Adrenal gland (tissue), 12 donors: ENCODE measurements around the gene MYMX. TPM values are rescaled to one million over a fixed set of nuclear protein-coding genes. Genes with fewer than 3 reads are reported as not detected.

Experiments used
- DNase-seq, 7 donors: peaks; one replicate each; pipeline ENCODE4 v3.0.0-alpha.2; 2019 to 2020
- H3K27ac ChIP-seq, 5 donors: fragments of 200-600 bp; sonication (generic) in 4 of 5; 1 replicate in 3 of 5; 2 replicates in 2 of 5; pipeline versions ENCODE4 v1.5.1 to v1.8.0; 2016 to 2020; ENCODE audit warnings: mild to moderate bottlenecking in 1 of 5
- H3K27me3 ChIP-seq: fragments of 200-600 bp; 2 replicates; pipeline ENCODE4 v1.8.0; 2021
- H3K36me3 ChIP-seq, 2 donors: fragments of 200-600 bp; replicated peaks in 1 of 2; 1 replicate in 1 of 2; 2 replicates in 1 of 2; pipeline versions ENCODE4 v1.5.1 to v1.8.0; 2018 to 2022
- H3K4me1 ChIP-seq, 2 donors: fragments of 200-600 bp; replicated peaks in 1 of 2; 1 replicate in 1 of 2; 2 replicates in 1 of 2; pipeline versions ENCODE4 v1.5.1 to v1.8.0; 2018 to 2021
- H3K4me3 ChIP-seq, 4 donors: fragments of 200-600 bp; sonication (generic) in 3 of 4; one replicate each; pipeline ENCODE4 v1.5.1; 2016 to 2018
- H3K9me3 ChIP-seq, 3 donors: fragments of 200-600 bp; sonication (generic) in 1 of 3; replicated peaks in 1 of 3; 1 replicate in 2 of 3; 2 replicates in 1 of 3; pipeline versions ENCODE4 v1.5.1 to v1.8.0; 2016 to 2021
- POLR2A ChIP-seq, 2 donors: fragments of 450-650 bp; IDR thresholded peaks; one replicate each; pipeline ENCODE4 v1.6.1; 2017; ENCODE audit warnings: antibody characterized with exemption in 2 of 2, mild to moderate bottlenecking in 2 of 2, moderate library complexity in 1 of 2
- WGBS, 4 donors: extraction: QIAGEN DNeasy Blood & Tissue Kit in 2 of 4; methylation state at CpG; one replicate each; pipeline versions ENCODE4 v1.1.5 to v1.1.7; 2013 to 2017; 5-methylcytosine and 5-hydroxymethylcytosine counted together
- intact Hi-C, 2 donors: fragments of 100-400 bp; cut with DNase I; formaldehyde crosslinking; loops; one replicate each; pipeline versions ENCODE4 v1.14.1 to v1.15.0; 2022 to 2023
- polyA plus RNA-seq, 3 donors: library from polyadenylated mRNA; stranded (reverse); fragments of 200-250 nt in 2 of 3; fragments of 350-450 nt in 1 of 3; fragmentation: Illumina TruSeq in 1 of 3; extraction: RNeasy Lipid Tissue Mini Kit (QIAGEN cat#74804) in 1 of 3; gene quantifications; one replicate each; pipeline ENCODE4 v1.2.3, GENCODE V29; 2013 to 2014
- total RNA-seq, 9 donors: library from RNA; depleted of rRNA in 4 of 9; stranded (reverse); fragments of >200 nt in 4 of 9; fragments of 120-200 nt in 1 of 9; fragmentation: NEBNext Ultra II Directional in 1 of 9; extraction: Animal tissue kit (Norgen Biotek cat#: 25700) in 1 of 9; gene quantifications; one replicate each; pipeline versions ENCODE4 v1.1.0 to v1.2.4, GENCODE V29; 2013 to 2023
- TF ChIP-seq, protein P1 (sequence below), 6 experiments: fragments of 450-650 bp in 4 of 6; fragments of 200-600 bp in 2 of 6; sonication (generic) in 1 of 6; IDR thresholded peaks; 1 replicate in 5 of 6; 2 replicates in 1 of 6; pipeline versions ENCODE4 v1.5.1 to v1.8.0; 2016 to 2021; ENCODE audit warnings: antibody characterized with exemption in 6 of 6, mild to moderate bottlenecking in 2 of 6, moderate library complexity in 1 of 6
- donor health status: healthy with polysubstance abuse.
- donor health status: Bipolar disorder and iron deficiency.
- donor health status: DM: yes; HTN: yes; CAD: no.
- donor health status: DM: no; HTN: no; CAD: no.
- donor health status: DM: no; HTN: no; CAD: no.
- donor health status: DM: yes; HTN: yes; CAD: no.

The MYMX gene
- total and polyA plus RNA-seq, 12 donors = 0.39 to 0.94 TPM; not detected in 10

DNA sequence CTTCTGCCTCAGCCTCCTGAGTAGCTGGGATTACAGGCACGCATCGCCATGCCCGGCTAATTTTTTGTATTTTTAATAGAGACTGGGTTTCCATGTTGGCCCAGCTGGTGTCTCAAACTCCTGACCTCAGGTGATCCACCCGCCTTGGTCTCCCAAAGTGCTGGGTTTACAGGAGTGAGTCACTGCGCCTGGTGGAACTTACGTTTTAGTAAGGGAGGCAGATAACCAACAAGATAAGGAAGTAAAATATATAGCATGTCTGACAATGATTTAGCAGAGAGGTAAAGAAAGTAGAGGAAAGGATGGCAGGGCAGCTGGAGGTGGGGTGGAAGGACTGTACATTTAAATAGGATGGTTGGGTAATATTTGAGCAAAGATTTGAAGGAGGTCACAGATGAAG is 12.8 kb upstream of the MYMX start:
- Histone ChIP-seq H3K27ac (no peak overlapping the region), H3K4me1 (peaks cover 3 to 4% of the 10 kb centered on the region in 2 donors), H3K36me3 (no peaks in the 10 kb centered on the region), H3K9me3 (no peaks in the 10 kb centered on the region), H3K4me3 (no peak overlapping the region), H3K27me3 (no peaks in the 10 kb centered on the region)
- WGBS, 4 donors = 92 to 97% (median 95%) methylated on average over 6 of the region's 6 CpGs
- DNase-seq = no peak
- TF ChIP-seq, protein P1, sequence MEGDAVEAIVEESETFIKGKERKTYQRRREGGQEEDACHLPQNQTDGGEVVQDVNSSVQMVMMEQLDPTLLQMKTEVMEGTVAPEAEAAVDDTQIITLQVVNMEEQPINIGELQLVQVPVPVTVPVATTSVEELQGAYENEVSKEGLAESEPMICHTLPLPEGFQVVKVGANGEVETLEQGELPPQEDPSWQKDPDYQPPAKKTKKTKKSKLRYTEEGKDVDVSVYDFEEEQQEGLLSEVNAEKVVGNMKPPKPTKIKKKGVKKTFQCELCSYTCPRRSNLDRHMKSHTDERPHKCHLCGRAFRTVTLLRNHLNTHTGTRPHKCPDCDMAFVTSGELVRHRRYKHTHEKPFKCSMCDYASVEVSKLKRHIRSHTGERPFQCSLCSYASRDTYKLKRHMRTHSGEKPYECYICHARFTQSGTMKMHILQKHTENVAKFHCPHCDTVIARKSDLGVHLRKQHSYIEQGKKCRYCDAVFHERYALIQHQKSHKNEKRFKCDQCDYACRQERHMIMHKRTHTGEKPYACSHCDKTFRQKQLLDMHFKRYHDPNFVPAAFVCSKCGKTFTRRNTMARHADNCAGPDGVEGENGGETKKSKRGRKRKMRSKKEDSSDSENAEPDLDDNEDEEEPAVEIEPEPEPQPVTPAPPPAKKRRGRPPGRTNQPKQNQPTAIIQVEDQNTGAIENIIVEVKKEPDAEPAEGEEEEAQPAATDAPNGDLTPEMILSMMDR (IDR thresholded peaks at IDR 0.05) = no peak
- TF ChIP-seq POLR2A (IDR thresholded peaks at IDR 0.05) = no peak
- intact Hi-C loops = no loop called here

DNA sequence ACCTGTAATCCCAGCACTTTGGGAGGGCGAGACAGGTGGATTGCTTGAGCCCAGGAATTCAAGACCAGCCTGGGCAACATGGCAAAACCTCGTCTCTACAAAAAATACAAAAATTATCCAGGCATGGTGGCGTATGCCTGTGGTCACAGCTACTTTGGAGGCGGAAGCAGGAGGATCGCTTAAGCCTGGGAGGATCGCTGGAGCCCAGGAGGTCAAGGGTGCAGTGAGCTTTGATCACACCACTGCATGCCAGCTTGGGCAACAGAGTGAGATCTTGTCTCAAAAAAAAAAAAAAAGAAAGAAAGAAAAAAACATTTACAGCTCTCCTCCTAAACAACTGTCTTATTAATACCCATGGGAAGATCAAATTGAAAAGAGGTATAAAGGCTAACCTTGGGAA is 8.8 kb upstream of the MYMX start:
- Histone ChIP-seq H3K4me1 (no peaks in the 10 kb centered on the region), H3K4me3 (no peak overlapping the region), H3K36me3 (no peaks in the 10 kb centered on the region), H3K27ac (no peak overlapping the region), H3K9me3 (no peaks in the 10 kb centered on the region), H3K27me3 (no peaks in the 10 kb centered on the region)
- DNase-seq = no peak
- 78 to 84% (median 82%) methylated on average over 6 of the region's 6 CpGs for WGBS, 4 donors
- TF ChIP-seq, protein P1 (IDR thresholded peaks at IDR 0.05) = no peak
- TF ChIP-seq POLR2A (IDR thresholded peaks at IDR 0.05) = no peak
- intact Hi-C loops = no loop called here

DNA sequence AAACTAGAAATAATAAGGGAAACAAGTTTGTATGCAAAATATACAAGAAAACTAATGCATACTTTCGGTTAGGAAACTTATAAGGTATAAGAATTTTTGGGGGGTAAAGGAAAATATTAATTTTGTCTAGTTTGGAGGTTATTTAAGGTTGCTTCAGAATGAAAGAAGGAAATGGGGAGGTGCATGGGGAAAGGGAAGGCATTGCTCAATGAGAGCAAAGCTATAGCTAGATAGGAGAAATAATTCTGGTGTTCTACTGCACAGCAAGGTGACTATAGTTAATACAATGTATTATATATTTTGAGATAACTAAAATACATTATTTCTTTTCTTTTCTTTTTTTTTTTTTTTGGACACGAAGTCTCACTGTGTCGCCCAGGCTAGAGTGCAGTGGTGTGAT is 5.4 kb upstream of the MYMX start:
- H3K9me3 ChIP-seq = no peaks in the 10 kb centered on the region
- intact Hi-C loops = no loop called here
- WGBS, 4 donors = 72 to 78% (median 77%) methylated on average over 3 of the region's 3 CpGs
- no peaks in the 10 kb centered on the region for H3K4me1 ChIP-seq
- H3K27ac ChIP-seq = no peak overlapping the region
- H3K4me3 ChIP-seq = no peak overlapping the region
- H3K36me3 ChIP-seq = no peaks in the 10 kb centered on the region
- TF ChIP-seq POLR2A (IDR thresholded peaks at IDR 0.05) = no peak
- TF ChIP-seq, protein P1 (IDR thresholded peaks at IDR 0.05) = no peak
- H3K27me3 ChIP-seq = no peaks in the 10 kb centered on the region
- DNase-seq = no peak

DNA sequence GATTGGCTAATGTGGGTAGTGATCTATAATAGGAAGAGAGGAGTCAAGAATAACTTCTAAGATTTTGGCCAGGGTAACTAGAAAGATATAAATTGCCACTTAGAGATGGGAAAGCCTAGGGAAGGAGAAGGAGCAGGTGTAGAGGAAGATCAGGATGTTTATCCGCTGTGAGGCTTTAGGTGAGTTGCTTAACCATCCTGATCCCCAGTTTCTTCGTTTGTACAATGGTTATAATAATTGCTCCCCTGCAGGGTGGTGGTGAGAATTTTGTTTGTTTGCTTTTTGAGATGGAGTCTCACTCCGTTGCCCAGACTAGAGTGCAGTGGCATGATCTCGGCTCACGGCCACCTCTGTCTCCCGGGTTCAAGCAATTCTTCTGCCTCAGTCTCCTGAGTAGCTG is 2.4 kb upstream of the MYMX start:
- WGBS, 4 donors = 87 to 95% (median 92%) methylated on average over 6 of the region's 6 CpGs
- intact Hi-C loops = no loop called here
- H3K4me3 ChIP-seq = no peak overlapping the region
- no peaks in the 10 kb centered on the region for H3K27me3 ChIP-seq
- no peak for TF ChIP-seq POLR2A (IDR thresholded peaks at IDR 0.05)
- TF ChIP-seq, protein P1 (IDR thresholded peaks at IDR 0.05) = no peak
- DNase-seq = no peak
- peaks cover 0 to 20% of the 10 kb centered on the region in 2 donors for H3K4me1 ChIP-seq
- no peak overlapping the region for H3K27ac ChIP-seq
- H3K9me3 ChIP-seq = no peaks in the 10 kb centered on the region
- no peaks in the 10 kb centered on the region for H3K36me3 ChIP-seq
